ENCODE measurements around the gene TAF11L13.
"Not testable (repeated sequence)": the region's sequence is repeated elsewhere in the genome, so short reads cannot be mapped to it uniquely, and the experiment has no call there.

GRCh38 chr5:17655201-17655759 lies 23.4 kb downstream of the TAF11L13 start:
- not testable (repeated sequence) for TF ChIP-seq CTCF (conservative IDR thresholded peaks at IDR 0.05); EZH2 (IDR thresholded peaks at IDR 0.05; ENCODE audit: low read depth)

Measured in PC-9 (cell line).